HG03354 (cell line): ENCODE results near the gene ETV4.

Source experiments
- ATAC-seq: cut with Tn5 transposase; IDR thresholded peaks from one replicate; pipeline ENCODE4 v1.9.1; 2021; ENCODE audit warnings: mild to moderate bottlenecking; ENCODE audit not compliant: unreplicated experiment, poor library complexity, severe bottlenecking

The ETV4 gene

DNA sequence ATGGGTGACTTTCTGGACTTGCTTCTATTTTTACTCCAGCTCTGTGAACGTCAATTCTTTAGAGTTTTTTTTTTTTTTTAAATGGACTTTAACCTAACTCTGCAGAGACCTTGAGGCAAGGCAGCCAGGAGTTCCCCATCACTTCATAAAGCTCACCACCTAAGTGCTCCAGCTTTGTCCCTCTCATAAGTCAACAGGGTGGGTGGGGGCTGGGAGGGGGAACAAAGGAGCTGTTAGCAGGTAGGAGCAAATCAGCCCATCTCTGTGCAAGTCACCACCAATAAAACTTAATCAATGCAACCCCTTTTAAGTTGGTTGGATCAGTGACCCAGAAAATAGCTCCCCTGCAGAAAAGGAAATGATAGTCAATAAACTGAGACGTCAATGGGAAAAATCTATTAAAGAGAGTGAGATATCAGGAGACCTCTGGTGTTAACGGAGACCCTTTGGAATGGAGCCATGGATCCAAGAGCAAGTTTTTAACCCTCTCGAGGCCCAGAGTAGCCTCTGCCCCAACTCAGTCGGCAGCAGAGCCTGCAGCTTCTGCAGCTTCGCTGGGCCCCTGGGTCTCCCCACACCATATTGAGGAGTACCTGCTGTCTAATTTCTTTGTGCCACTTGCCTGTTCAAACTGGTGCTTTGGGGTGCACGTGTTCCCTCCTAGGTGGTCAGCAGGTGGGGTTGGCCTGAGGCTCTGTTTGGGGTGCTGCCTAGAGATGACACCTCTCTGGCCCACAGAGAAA is 27.6 kb upstream of the ETV4 start:
- no peak for ATAC-seq

DNA sequence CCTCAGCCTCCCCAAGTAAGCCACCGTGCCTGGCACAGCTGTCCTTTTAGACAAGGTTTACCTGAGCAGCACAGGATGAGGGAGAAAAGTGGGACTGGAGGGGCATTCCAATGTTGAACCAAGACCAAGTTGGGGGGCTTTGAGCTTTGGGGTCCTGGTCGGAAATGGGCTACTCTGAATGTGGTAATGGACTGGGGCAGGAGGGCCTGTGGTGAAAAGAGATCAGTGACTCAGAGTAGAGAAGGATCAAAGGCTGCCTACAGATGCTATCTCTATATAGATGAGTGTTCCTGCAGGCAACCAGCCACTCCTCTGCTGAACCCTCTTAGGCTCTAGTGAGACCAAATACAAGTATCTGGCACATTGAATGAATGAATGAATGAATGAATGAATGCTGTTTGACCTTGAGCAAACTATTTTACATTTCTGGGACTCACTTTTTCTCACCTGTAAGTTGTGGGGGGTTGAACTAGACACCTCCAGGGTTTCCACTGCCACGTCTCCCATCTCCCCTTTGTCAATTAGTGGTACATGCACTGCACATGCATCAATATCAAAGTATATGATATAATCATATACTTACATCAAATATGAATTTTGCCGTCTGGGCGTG is 26.3 kb upstream of the ETV4 start:
- ATAC-seq = no peak

DNA sequence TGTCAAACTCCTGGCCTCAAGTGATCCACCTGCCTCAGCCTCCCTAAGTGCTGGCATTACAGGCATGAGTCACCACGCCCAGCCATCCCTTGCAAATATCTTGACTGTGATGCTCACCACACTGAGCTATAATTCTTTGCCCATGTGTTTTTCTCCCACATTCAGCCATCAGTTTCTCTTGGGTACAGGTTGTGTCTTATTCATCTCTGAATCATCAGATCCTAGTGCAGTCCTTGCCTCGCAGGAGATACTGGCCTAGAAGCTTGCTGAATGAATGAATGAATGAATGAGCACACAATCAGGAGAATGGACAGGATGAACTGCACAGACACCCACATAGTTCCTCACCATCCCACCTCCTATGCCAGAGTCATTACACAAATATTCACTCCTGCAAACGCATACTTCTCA is 24.4 kb upstream of the ETV4 start:
- no peak for ATAC-seq

DNA sequence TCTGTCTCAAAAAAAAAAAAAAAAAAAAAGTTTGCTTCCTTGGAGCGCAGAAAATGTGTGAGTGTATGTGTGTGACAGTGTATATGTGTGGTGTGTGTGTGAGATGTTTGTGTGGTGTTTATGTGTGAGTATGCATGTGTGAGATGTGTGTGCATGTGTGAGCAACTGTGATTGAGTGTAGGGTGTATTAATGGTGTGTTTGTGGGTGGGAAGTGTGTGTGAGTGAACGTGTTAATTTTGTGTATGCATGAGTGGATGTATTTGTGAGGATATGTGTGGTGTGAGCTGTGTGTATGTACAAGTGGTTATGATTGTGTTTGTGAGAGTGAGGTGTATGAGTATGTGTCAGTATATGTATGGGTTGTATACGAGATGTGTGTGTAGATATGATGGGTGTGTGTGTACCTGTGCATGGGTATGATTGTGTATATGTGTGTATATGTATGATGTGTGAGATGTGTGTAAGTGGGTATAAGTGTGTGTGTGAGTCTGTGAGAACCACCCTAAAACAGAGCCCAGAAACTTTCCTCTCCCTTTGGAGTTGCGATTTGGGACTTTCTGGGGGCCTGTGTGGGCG is 22.5 kb upstream of the ETV4 start:
- no peak for ATAC-seq

DNA sequence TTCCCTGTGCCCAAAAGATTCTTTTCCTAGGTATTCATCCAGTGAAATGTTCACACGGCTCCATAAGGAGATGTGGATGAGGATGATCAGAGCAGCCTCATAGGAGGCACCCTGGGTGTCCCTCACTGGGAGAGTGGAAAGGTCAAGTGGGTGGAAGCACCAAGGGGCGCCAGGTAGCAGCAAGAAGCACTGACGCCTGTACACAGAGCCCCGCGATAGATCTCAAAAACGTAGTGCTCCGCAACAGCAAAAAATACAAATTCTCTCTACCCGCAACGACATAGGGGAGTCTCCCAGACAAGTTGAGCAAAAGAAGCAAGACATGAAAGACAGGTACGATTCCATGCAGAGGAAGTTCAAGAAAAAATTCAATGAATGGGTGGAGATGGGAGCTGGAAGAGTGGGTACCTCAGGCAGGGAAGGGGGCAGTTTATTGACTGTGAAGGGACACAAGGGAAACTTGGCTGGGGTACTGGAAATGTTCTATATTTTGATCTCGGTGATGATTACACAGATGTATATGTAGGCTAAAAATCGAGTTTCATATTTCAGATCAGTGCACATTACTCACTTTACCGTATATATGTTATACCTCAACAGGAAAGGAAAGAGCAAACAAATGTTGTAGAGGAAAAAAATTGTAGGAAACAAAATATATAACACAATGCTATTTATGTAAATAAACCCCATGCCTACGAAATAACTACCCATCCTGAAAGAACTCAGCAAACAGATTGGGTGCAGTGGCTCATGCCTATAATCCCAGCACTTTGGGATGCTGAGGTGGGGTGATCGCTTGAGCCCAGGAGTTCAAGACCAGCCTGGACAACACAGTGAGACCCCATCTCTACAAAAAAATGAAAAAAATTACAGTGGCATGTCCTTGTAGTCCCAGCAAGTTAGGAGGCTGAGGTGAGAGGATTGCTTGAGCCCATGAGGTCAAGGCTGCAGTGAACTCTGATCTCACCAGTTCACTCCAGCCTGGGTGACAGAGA is 17.8 kb upstream of the ETV4 start:
- no peak for ATAC-seq

DNA sequence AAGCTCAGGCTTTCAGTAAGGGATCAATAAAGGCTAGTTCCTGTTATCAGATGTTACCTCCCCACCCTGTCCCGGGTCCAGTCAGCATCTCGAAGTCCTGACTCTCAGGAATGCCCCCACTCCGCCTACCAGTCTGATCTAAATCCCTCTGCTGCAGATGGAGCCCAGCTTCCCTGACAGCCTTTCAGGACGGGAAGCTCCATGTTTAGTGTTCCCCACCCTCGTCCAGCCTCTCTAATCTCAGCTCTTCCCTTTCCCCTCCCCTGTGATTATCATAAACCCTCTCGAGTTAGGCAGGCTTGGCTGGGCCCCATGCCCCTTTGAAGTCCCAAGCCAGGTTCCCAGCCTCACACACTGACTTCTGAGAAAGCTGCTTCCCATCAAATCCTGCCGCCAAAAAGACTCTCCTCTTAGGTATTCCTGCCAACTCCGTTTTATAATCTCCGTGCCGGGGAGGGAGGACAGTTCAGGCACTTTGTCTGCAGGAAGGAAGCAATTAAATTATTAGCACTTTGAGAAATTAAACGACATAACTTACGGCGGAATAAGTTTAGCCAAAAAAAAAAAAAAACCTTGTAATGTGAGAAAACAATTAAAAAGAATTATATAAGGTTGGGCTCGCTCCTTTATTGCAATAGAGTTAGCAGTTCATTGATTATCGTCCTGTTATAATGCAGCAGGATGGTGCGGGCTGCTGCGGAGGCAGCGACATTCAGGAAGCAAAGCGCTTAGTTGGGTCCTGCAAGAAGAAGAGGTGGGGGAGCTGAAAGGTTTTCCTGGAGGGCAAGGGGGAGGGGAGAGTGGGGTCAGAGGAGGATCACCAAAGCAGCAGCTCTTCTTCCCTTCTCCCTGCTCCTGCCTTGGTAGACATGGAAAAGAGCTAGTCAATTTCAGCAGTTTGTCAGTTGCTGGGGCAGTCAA is 16.8 kb upstream of the ETV4 start:
- no peak for ATAC-seq

DNA sequence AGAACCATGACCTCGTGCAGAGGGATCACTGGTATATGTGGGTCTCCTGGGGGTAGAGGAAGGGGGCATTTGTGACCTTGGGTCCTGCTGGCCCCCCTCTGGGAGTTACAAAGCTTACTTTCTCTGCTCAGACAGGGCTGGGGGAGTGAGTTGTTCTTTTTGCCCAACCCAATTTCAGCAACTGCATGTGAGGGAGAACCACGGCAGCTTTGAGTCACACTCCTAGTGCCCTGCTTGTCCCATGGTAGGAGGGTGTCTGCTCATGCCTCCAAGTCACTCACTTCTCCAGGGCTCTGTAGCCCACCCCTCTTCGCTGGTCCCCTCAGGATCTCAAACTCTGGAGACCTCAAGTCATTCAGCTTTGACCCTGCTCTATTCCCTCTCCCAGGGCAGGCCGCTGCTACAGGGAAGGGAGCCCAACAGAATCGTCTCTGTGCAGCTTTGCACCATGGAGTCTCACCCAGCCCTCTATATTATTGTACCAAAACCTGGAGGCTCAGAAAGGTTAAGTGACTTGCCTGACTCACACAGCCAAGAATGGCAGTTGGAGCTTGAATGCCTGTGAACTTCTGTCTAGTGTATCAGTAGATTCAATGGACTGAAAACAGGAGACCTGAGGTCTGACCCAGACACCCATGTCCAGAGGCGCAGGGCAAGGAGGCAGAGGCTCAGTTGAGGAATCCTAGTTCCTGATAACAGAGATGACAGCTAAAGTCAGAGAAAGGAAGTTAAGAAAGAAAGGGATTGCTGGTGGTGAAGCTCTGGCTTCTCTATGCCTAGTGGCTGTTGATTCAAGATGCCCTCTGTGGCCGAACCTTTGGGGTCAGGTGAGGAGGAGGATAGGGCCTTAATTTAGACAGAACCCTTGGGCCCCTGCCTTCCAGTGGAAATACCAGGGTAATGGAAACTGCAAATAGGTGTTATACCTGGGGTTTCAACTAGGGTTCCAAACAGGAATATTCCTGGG is 14.6 kb upstream of the ETV4 start:
- ATAC-seq = no peak

DNA sequence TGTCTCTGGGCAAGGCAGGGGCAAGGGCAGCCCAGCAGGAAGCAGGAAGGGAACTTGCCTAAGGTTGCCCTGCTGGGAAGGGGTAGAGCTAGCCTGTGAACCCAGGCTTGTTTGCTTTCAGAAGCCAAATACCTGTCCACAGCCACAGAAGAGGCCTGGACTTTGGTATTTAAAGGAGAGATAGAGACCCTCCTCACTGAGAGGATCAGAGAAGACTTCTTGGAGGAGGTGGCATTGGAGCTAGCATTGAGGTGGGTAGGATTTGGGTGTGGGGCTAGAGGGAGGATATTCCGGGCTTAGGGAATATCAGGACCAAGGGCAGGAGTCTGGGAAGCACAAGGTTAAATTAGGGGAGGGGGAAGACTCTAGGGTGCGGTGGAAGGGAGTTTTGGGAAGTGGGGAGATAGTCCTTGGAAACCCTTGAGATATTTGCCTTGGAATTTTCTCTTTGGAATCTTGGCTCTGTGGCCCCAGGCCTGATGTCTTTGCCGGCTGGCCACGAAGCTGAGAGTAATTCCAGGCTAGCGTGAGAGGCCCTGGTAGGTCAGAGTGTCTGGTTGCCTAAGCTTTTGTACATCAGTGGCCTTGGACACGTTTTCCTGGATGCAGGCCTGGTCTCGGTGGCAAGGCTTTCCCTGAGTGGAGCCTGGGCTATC is 13.1 kb upstream of the ETV4 start:
- no peak for ATAC-seq

DNA sequence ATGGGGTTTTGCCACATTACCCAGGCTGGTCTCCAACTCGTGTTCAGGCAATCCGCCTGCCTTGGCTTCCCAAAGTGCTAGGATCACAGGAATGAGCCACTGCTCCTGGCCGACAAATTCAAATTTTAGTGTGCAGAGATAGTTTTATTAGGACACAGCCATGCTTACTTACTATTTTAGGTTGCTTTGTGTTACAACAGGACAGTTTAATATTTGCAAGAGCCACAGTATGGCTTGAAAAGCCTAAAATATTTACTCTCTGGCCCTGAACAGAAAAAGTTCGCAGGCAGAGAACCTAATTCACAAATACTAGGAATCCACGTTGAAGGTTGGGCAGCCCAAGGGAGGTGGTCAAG is 12.6 kb upstream of the ETV4 start:
- no peak for ATAC-seq

DNA sequence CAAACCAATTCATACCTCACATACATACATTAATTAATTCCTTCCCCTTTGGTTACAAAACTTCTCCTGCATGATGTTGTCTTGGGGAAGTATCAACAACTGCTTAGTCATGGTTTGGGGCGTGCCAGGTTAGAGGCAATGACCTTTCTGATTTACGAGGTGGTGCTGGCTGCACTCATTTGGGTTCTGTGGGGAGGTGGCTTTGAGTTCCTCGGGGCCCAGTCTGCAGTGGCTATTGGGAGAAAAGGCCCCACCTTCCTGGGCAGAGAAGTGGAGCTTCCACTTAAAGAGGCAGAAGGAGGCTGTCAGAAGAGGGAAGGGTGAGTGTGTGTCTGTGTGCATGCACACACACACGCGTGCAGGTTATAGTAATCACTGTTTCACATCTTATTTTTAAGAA is 10.2 kb upstream of the ETV4 start:
- ATAC-seq = no peak

DNA sequence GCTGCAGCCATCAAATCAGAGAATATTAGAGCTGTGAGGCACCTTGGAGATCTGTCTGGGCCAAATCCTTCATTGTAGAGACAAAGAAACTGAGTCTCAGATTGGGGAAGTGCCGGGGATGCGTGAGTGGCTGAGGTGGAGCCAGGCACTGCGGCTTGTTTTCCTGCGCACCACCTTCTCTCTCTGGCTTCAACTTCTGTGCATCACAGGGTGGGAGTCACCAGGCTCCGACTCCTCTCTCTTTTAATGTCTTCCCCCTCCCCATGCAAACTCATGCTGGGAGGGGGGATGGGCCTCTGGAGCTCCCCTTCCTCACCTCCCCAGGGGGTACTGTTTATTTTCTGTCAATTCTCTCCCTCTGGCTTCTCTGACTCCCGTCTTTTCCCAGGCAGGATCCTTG is 8.7 kb upstream of the ETV4 start:
- no peak for ATAC-seq

DNA sequence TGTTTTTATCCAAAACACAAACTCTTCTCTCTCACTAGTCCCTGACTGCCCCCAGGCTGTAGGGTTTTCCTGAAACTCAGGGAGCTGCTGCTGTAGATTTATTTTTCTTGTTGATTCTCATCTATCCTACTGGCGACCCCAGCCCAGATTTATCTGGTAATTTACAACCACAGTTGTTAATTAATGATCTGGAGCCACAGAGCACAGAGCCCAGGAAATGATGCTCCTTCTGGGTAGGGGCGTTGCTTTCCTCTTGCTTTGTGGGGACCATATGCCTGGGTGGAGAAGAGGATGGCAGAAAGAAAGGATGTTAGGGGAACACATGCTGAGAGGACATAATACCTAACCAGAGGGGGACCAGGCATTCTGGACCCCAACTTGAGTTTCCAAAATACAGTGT is 7.4 kb upstream of the ETV4 start:
- ATAC-seq = no peak

DNA sequence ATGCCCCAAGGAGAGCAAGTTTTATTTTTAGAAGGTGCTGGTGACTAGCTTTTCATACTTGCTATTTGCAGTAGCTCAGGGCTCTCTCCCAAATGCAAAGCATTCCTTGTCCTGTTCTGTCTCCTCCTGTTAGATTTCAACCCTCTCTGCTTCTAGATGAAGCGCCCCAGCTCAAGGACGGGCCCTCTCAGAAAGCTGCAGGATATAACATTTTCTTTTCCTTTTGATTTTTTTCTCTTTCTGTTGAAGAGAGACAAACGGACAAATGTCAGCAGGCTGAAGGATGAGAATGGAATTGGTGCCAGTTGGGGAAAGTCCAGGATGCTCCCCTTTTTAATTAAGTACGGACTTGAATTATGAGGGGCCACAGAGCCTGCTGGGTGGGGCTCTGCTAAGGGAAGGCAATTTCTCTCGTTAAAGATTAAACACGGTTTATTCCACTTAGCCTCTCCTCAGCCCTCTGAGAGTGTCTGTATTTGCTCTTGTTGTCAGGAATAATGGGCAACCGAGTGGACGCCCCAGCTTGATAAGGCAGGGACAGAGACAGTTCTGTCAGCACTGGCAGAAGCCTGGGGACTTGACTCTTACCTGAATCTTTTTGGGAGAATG is 6.2 kb upstream of the ETV4 start:
- no peak for ATAC-seq

DNA sequence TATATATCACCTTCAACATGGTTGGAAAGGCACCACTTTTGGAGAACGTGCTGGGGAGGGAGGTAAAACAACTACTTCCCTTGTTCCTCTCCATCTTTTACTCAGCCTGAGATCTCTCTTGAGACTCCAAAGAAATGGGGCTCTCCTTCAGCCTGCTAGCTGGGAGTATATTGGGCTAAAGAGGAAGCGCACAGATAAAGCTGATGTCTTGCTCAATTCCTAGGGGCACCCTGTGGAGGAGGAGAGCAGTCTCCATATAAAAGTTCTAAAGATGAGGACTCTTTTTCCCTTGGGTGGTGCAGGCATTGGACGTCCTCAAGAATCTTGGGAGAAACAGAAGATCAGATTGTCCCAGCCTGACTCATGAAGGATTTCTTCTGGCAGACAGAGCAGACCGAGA is 4.6 kb upstream of the ETV4 start:
- ATAC-seq = no peak

DNA sequence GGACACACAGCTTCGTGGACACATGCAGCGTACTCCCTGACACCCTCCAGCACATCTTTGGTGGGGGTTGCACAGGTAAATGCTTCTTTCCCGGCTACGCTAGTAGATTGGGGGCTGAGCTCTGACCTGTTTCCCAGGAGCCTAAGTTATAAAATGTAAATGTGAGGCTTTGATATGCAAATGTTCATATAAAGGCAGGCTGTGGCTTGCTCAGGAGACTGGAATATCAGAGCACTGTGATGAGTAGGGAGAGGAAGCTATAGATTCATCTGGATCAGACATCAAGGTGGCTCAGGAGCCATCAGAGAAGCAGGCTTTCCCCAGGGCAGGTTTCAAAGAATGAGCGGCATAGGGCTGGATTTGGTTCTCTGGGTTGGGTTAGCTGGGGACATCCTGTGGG is 3.4 kb upstream of the ETV4 start:
- ATAC-seq = no peak

DNA sequence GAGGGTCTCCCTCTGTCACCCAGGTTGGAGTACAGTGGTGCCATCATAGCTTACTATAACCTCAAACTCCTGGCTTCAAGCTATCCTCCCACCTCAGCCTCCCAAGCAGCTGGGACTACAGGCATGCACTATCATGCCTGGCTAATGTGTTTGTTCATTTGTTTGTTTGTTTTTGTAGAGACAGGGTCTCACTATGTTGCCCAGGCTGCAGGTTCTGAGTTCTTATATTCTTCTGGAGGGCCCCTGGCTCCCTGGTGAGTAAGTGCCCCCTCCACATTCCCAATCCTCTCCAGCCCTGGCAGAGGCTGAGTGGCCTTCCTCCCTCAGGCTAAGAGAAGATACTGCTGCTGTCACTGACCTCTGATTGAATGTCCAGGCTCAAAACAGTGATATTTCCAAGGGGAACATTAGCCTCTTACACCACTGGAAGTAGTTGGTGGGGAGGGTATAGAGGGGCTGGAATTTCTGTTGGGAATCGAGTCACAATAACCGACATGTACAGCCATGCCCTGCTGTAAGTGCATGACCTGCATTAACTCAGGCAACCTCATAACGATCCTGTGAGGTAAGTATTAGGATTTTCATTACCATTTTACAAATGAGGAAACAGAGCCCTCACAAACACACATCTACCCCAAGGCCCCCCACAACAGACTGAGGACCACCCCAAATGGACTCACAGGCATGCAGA is 2.7 kb upstream of the ETV4 start:
- ATAC-seq = no peak
